GM20000 (cell line): Measurements from ENCODE around the gene HECTD4.

Experiments used
- DNase-seq: peaks from one replicate; pipeline ENCODE4 v3.0.0; 2012; ENCODE audit warnings: low spot score
- TF ChIP-seq, protein P1 (sequence below): IDR thresholded peaks from 2 replicates; pipeline ENCODE4 v1.5.1; 2012; ENCODE audit warnings: mild to moderate bottlenecking, control low read depth; ENCODE audit errors: extremely low read depth, missing control alignments

Gene HECTD4

DNA sequence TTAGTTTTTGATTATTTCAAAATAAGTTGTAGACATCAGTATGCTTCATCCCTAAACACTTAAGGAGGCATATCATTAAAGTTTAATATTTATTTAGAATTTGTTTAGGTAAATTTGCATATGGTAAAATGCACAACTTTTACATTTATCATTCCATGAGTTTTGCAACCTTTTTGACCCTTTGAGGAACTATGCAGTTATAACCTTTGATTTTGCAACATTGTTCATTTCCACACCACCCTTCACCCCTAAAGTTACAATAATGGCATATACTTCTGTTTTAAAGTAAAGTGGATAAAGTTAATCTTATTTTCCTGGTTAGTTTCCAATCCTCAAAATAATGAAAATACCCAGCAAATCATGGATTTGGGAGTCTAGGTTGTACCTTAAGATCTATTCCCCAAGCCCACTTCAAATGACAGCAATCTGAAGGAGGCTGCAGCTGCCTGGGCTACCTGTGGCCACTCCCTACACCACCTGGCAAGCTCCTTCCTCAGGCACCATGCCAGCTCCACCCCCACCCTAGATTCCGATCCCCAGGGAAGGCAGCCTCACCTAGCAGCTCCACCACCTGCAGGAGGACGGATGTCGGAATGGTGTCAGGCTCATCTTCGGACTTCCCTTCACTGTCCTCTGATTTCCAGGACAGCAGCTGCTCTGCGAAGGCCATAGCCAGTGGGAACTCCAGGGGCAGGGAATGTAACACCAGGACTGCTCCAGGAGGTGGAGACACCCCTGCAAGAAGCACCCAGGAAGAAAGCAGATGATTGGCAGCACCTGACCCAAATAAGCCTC, 191.8 kb downstream of the HECTD4 start:
- no peak for DNase-seq
- TF ChIP-seq, protein P1, sequence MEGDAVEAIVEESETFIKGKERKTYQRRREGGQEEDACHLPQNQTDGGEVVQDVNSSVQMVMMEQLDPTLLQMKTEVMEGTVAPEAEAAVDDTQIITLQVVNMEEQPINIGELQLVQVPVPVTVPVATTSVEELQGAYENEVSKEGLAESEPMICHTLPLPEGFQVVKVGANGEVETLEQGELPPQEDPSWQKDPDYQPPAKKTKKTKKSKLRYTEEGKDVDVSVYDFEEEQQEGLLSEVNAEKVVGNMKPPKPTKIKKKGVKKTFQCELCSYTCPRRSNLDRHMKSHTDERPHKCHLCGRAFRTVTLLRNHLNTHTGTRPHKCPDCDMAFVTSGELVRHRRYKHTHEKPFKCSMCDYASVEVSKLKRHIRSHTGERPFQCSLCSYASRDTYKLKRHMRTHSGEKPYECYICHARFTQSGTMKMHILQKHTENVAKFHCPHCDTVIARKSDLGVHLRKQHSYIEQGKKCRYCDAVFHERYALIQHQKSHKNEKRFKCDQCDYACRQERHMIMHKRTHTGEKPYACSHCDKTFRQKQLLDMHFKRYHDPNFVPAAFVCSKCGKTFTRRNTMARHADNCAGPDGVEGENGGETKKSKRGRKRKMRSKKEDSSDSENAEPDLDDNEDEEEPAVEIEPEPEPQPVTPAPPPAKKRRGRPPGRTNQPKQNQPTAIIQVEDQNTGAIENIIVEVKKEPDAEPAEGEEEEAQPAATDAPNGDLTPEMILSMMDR = no peak

DNA sequence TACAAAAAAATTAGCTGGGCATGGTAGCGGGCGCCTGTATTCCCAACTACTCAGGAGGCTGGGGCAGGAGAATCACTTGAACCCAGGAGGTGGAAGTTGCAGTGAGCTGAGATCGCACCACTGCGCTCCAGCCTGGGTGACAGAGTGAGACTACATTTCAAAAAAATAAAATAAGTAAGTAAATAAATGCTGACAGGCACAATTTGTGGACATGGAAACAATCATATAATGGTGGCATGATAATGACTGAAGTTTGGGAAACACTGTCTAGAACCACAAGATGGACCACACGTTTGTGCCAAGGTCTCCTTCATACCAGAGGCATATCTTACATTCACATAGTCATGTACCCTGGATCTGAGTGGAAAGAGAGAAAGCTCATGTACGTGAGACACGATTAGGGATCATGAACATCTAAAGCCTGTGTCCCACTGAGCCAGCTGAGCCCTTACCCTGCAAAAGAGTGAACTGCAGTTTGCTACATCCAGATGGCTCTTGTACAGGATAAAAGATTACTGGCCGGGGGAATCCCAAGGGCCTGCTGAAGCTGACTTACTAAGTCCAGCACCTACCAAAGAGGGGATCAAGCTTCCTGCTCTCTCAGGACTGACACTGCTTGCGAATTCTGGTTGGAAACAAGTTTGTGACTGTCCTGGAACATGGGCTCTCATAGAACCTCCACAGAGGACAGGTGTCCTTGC, 194.0 kb downstream of the HECTD4 start:
- TF ChIP-seq, protein P1 = no peak
- no peak for DNase-seq

DNA sequence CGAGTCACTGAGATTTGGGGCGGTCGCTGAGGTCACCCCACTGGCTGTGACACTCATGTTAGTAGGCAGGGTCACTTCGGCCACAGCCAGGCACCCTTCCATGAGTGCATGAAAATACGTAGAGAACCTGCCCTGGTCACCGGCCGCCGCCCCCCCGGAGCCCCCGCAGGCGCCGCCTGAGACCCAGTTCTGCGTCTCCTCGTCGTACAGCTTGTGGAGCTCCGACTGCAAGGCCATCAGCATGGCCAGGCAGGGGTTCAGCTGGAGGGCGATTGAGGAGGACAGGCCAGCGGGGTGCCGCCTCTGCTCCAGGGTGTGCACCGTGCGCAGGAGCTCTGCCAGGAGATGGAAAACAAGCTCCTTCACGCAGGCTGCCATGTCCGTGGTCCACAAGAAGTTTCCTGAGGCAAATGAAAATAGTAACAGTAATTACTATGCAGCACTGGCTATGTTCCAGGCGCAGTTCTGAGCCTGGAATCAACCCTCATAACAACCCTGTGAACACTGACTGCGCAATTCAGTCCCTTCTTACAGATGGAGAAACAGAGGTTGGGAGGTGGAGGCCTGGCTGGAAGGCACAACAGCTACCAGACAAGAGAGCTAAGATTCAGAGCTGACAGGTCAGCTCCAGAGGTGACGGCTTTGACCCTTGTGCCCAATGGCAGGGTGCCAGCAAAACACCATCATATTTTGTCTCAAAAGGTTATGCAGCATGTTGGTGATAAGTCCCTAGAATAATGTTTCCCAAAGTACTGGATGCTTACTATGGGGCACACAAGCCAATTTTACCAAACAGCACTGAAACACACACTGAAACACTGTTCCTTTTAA, 196.9 kb downstream of the HECTD4 start:
- DNase-seq = no peak
- TF ChIP-seq, protein P1 = no peak

DNA sequence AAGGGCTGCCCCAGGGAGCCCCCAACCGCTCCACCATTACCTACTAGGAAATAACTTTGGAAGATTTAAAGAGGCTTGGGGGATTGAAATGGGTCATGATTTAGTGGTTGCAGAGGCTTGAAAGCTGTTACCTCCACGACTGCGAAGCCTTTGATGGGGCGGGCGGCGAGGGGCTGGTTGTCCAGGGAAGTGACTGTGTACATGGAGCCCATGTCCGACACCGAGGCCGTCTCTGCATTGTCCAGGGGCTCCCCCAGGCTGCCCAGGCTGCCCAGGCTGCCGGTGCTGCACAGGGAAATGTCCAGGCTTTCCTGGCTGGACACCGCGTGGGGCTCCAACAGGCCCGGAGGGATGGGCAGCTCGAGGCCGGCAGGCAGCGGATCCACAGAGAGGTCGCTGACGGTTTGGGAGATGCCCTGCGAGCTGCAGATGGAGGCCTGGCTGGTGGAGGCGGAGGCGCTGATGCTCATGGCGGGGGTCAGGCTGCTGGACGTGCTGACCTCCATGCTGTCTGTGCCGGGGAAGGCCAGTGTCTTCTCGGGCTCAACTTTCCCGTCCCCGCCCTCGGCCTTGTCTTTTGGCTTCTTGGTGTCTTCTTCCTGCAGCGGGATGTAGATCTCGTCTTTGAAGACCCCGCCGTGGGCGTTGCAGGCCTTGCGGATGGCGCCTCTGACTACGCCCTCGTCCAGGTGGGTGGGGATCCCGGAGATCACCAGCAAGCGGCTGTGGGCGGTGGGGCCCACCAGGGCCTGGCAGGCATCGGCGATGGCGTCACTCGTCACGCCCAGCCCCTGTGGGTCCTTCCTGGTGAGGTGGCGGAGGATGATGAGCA, 198.0 kb downstream of the HECTD4 start:
- DNase-seq = no peak
- TF ChIP-seq, protein P1 = no peak

DNA sequence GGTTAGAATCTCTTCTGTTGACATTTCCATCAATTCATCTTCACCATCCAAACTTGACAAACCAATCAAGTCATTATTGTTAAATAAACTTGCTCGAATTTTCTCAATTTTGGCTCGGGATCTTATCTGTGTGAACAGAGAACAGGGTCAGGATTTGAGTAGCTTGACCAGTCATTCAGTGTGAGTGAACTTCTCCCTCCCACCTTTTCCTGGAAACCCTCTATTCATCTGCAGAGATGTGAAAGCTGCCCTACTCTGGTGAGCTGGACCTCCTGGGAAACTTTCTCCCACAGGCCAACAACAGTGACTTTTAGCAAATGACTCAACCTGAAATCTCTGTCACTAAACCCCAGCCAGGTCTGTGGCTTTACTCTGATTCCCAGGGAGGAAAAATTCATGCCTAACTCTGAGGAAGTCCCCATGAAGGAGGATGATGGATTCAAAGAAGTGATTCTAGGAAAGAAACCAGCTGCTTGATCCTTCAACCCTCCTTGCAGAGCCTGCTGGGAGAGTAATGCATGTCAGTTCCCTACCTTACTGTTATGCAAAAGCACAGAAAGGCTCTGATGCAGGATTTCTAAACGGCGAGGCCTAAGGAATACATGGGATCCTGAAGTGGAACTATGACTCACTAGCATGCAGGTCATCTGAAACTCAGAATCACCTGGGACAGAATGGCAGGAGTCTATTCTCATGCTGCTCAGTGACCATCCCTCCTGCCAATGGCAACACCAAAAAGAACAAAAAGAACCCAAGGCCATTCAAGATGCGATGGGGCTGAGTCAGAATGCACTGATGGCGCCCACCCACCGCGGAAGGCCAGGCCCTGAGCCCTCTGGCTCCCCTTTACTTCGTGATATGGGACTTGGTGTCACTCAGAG, 198.8 kb downstream of the HECTD4 start:
- peak; percentile 80 for DNase-seq
- TF ChIP-seq, protein P1 = no peak

DNA sequence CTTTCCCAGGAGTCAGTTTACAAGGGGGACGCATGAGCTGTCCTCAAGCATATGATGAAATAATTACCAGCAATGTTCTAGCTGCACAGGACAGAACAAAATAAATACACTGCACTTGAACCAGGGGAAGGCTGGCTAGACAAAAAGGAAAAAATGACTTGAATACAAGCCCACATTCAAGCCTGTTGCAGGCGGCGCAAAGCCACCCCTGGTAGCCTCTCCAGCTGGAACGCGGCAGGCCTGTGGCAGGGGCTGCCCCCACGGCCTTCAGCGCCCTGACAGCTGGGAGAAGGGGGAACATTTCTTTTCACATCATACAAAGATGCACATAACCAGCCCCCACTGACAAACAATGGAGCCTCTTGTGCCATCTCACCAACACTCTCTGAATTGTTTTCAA, 199.7 kb downstream of the HECTD4 start:
- no peak for DNase-seq
- TF ChIP-seq, protein P1 = no peak
